Measurements from ENCODE around the gene CPHXL2. TPM values are rescaled to one million over a fixed set of nuclear protein-coding genes. Genes with fewer than 3 reads are reported as not detected.

CPHXL2 gene
- not detected for total RNA-seq

GRCh38 chr16:75676909-75677308 is at the start of gene CPHXL2:
TSS of gene CPHXL2 (minus strand) at chr16:75677009. CDS start at chr16:75676999, 10 bp downstream.
- no peak within 1 kb of the TSS for H3K27ac ChIP-seq
- H3K4me1 ChIP-seq, result no peaks in the 10 kb centered on the region
- DNase-seq, result no peak
- no peak within 1 kb of the TSS for H3K4me3 ChIP-seq (replicated peaks in 1 of 3)
- TF ChIP-seq POLR2A (IDR thresholded peaks at IDR 0.05) (no peak), CTCF (IDR thresholded peaks at IDR 0.05) (no peak)
- H3K27me3 ChIP-seq, result no peaks in the 10 kb centered on the region
- H3K36me3 ChIP-seq, result no peaks in the 10 kb centered on the region
- no peaks in the 10 kb centered on the region for H3K9me3 ChIP-seq
- 94 to 95% methylated on average over 4 of the region's 4 CpGs for WGBS, 2 donors
- intact Hi-C loops (cut with DNase I), result no loop called here

- Histone ChIP-seq H3K27ac (no peak within 1 kb of the TSS), H3K27me3 (no peaks in the 10 kb centered on the region), H3K9me3 (no peaks in the 10 kb centered on the region), H3K4me3 (replicated peaks in 1 of 3) (no peak within 1 kb of the TSS), H3K4me1 (no peaks in the 10 kb centered on the region), H3K36me3 (no peaks in the 10 kb centered on the region)
- 90 to 93% methylated on average over 5 of the region's 5 CpGs for WGBS, 2 donors
- intact Hi-C loops (cut with DNase I), result no loop called here
- no peak for DNase-seq
- TF ChIP-seq CTCF (IDR thresholded peaks at IDR 0.05) (no peak), POLR2A (IDR thresholded peaks at IDR 0.05) (no peak)
Measured at GRCh38 chr16:75726390-75726789, 49.6 kb upstream of the CPHXL2 start, which contains the start of gene CPHXL. TSS of gene CPHXL (minus strand) at chr16:75726490. CDS start at chr16:75726442, 48 bp downstream.

- H3K27ac ChIP-seq, result no peak overlapping the region
- DNase-seq, result no peak
- H3K27me3 ChIP-seq, result no peaks in the 10 kb centered on the region
- no peak overlapping the region for H3K4me3 ChIP-seq (replicated peaks in 1 of 3)
- no peak for TF ChIP-seq CTCF (IDR thresholded peaks at IDR 0.05)
- no peak for TF ChIP-seq POLR2A (IDR thresholded peaks at IDR 0.05)
- intact Hi-C loops (cut with DNase I), result no loop called here
- no peaks in the 10 kb centered on the region for H3K36me3 ChIP-seq
- H3K4me1 ChIP-seq, result no peaks in the 10 kb centered on the region
- H3K9me3 ChIP-seq, result no peaks in the 10 kb centered on the region
- WGBS, 2 donors, result 90 to 92% methylated on average over 4 of the region's 4 CpGs
Measured at GRCh38 chr16:75718452-75718851, 41.6 kb upstream of the CPHXL2 start.

GRCh38 chr16:75714661-75715060 is 37.9 kb upstream of the CPHXL2 start:
- H3K4me3 ChIP-seq (replicated peaks in 1 of 3), result no peak overlapping the region
- no peak overlapping the region for H3K27ac ChIP-seq
- H3K4me1 ChIP-seq, result no peaks in the 10 kb centered on the region
- no peaks in the 10 kb centered on the region for H3K36me3 ChIP-seq
- intact Hi-C loops (cut with DNase I), result no loop called here
- H3K27me3 ChIP-seq, result no peaks in the 10 kb centered on the region
- DNase-seq, result no peak
- no peaks in the 10 kb centered on the region for H3K9me3 ChIP-seq
- TF ChIP-seq POLR2A (IDR thresholded peaks at IDR 0.05) (no peak), CTCF (IDR thresholded peaks at IDR 0.05) (no peak)

GRCh38 chr16:75710344-75710743 is 33.5 kb upstream of the CPHXL2 start:
- WGBS, 2 donors, result 95 to 97% methylated on average over 2 of the region's 2 CpGs
- H3K27ac ChIP-seq, result no peak overlapping the region
- no peaks in the 10 kb centered on the region for H3K9me3 ChIP-seq
- intact Hi-C loops (cut with DNase I), result no loop called here
- H3K4me3 ChIP-seq (replicated peaks in 1 of 3), result no peak overlapping the region
- DNase-seq, result no peak
- no peaks in the 10 kb centered on the region for H3K27me3 ChIP-seq
- no peaks in the 10 kb centered on the region for H3K4me1 ChIP-seq
- no peaks in the 10 kb centered on the region for H3K36me3 ChIP-seq
- TF ChIP-seq POLR2A (IDR thresholded peaks at IDR 0.05), result no peak
- TF ChIP-seq CTCF (IDR thresholded peaks at IDR 0.05), result no peak
